ENCODE measurements around the gene HLCS. TPM values are rescaled to one million over a fixed set of nuclear protein-coding genes. Genes with fewer than 3 reads are reported as not detected.

HLCS gene
- total and polyA plus RNA-seq, 2 of the 8 experiments (the other 6 are each of a cell fraction or from before 2014, with no cell fraction given): 4.7 to 12.2 TPM

GRCh38 chr21:36830100-36830499, 136.4 kb downstream of the HLCS start:
- no peak overlapping the region for H3K56ac ChIP-seq (replicated peaks; ENCODE audit: insufficient read length, low read depth, low read length)
- no peak overlapping the region for H3K27ac ChIP-seq (ENCODE audit: low read depth, low read length)
- no peak overlapping the region for H3K4ac ChIP-seq (replicated peaks; ENCODE audit: insufficient read length, low read depth, low read length)
- CTCF ChIA-PET (ENCODE audit: partially characterized antibody): interaction anchor here (0.7 to 2.0 kb wide), 6 partner anchors 10 to 71 kb away, joined by 3 to 6 read pairs (median 4); no protein-coding TSS in a partner anchor
- no peak overlapping the region for H3K18ac ChIP-seq (ENCODE audit: extremely low read depth, low read length)
- H3K36me3 ChIP-seq (ENCODE audit: control insufficient read depth in 2 of 4, insufficient read depth in 4 of 4, low read length in 3 of 4): no peaks in the 10 kb centered on the region
- DNase-seq (ENCODE audit: low read depth in 1 of 2, low spot score in 2 of 2) (no peak), FAIRE-seq (no peak)
- TF ChIP-seq, protein P1, sequence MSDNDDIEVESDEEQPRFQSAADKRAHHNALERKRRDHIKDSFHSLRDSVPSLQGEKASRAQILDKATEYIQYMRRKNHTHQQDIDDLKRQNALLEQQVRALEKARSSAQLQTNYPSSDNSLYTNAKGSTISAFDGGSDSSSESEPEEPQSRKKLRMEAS (IDR thresholded peaks at IDR 0.05): no peak
- TF ChIP-seq PHF8 (conservative IDR thresholded peaks at IDR 0.05; ENCODE audit: low read depth, low read length) (no peak), CBX8 (IDR thresholded peaks at IDR 0.05; ENCODE audit: borderline replicate concordance, low read depth, low read length) (no peak), RFX5 (IDR thresholded peaks at IDR 0.05; ENCODE audit: borderline replicate concordance, low read depth, low read length) (no peak), USF2 (IDR thresholded peaks at IDR 0.05; ENCODE audit: low read length) (no peak), RNF2 (IDR thresholded peaks at IDR 0.05; ENCODE audit: borderline replicate concordance, low read depth, low read length, missing control alignments, poor library complexity, severe bottlenecking) (no peak), TAF7 (optimal IDR thresholded peaks at IDR 0.05; ENCODE audit: borderline replicate concordance, low read depth, low read length) (no peak), HDAC2 (IDR thresholded peaks at IDR 0.05; ENCODE audit: borderline replicate concordance in 1 of 2, low read depth in 2 of 2, low read length in 2 of 2) (no peak), SIN3A (conservative IDR thresholded peaks at IDR 0.05 in 1 of 2, IDR thresholded peaks at IDR 0.05 in 1 of 2; ENCODE audit: low read depth in 1 of 2, low read length in 2 of 2) (no peak), BCL11A (IDR thresholded peaks at IDR 0.05; ENCODE audit: low read depth in 2 of 2, low read length in 2 of 2) (no peak), EGR1 (IDR thresholded peaks at IDR 0.05; ENCODE audit: borderline replicate concordance, low read depth, low read length) (no peak)
- no peak overlapping the region for H2BK15ac ChIP-seq (ENCODE audit: low read length)
- H4K20me1 ChIP-seq (replicated peaks in 1 of 2; ENCODE audit: control insufficient read depth in 1 of 2, insufficient read depth in 2 of 2, low read length in 2 of 2): no peaks in the 10 kb centered on the region
- no peaks in the 10 kb centered on the region for H3K27me3 ChIP-seq (replicated peaks in 1 of 4; ENCODE audit: control insufficient read depth in 3 of 4, extremely low read depth in 1 of 4, insufficient read depth in 3 of 4, low read length in 3 of 4)
- no peak overlapping the region for H3K4me2 ChIP-seq (ENCODE audit: insufficient read depth in 1 of 2, low read depth in 2 of 2, low read length in 2 of 2)
- H2BK12ac ChIP-seq (ENCODE audit: low read depth, low read length): no peak overlapping the region
- no peaks in the 10 kb centered on the region for H3K9me3 ChIP-seq (ENCODE audit: insufficient read depth in 2 of 2, low read depth in 1 of 2, low read length in 1 of 2)
- H3K79me2 ChIP-seq (ENCODE audit: control insufficient read depth in 1 of 2, insufficient read depth in 2 of 2, low read length in 2 of 2): no peaks in the 10 kb centered on the region
- no peak overlapping the region for H3K9ac ChIP-seq (replicated peaks in 1 of 4; ENCODE audit: extremely low read depth in 1 of 4, low read depth in 3 of 4, low read length in 3 of 4)
- H2AFZ ChIP-seq (ENCODE audit: low read length): no peak overlapping the region
- H2BK20ac ChIP-seq (ENCODE audit: low read length): no peak overlapping the region
- H4K5ac ChIP-seq (ENCODE audit: insufficient read length, low read depth, low read length): no peak overlapping the region
- H3K79me1 ChIP-seq (ENCODE audit: low read depth, low read length): no peaks in the 10 kb centered on the region
- H2BK5ac ChIP-seq (ENCODE audit: low read depth, low read length): no peak overlapping the region
- no peaks in the 10 kb centered on the region for H3K4me1 ChIP-seq (replicated peaks in 1 of 4; ENCODE audit: control insufficient read depth in 3 of 4, insufficient read depth in 4 of 4, low read length in 3 of 4)
- no peak overlapping the region for H2BK120ac ChIP-seq (replicated peaks; ENCODE audit: low read depth, low read length)
- WGBS, 2 experiments (ENCODE audit: extremely low coverage in 1 of 2, insufficient coverage in 1 of 2, insufficient read length in 1 of 2, insufficient replicate concordance in 2 of 2, low coverage in 1 of 2, low lambda C conversion rate in 2 of 2, missing lambda C conversion rate in 1 of 2): 87% methylated on average over 8 of the region's 8 CpGs; no CpG with 5 or more reads in 1 of the 2 experiments
- H4K91ac ChIP-seq (replicated peaks; ENCODE audit: insufficient read length, low read length): no peak overlapping the region
- H3K14ac ChIP-seq (ENCODE audit: insufficient read length): no peak overlapping the region
- no peaks in the 10 kb centered on the region for H3K23me2 ChIP-seq (ENCODE audit: low read depth, low read length)
- POLR2A ChIA-PET (ENCODE audit: partially characterized antibody): no interaction called here
- no peak overlapping the region for H3K23ac ChIP-seq (ENCODE audit: insufficient read length)
- no peak overlapping the region for H2AK5ac ChIP-seq (ENCODE audit: low read depth, low read length)
- H3K4me3 ChIP-seq (ENCODE audit: extremely low read depth in 1 of 4, insufficient read depth in 2 of 4, low read depth in 3 of 4, low read length in 4 of 4): no peak overlapping the region
- H4K8ac ChIP-seq (ENCODE audit: extremely low read depth, insufficient read depth, low read length): no peak overlapping the region; the same call in 1 of the 2 replicates

Measured in H1 (cell line).